Fibroblast of villous mesenchyme (primary cell): Measurements from ENCODE around the gene PPARA. TPM values are rescaled to one million over a fixed set of nuclear protein-coding genes. Genes with fewer than 3 reads are reported as not detected.
"Not testable (repeated sequence)": the region's sequence is repeated elsewhere in the genome, so short reads cannot be mapped to it uniquely, and the experiment has no call there.

Experiments used
- DNase-seq: peaks from one replicate; pipeline ENCODE4 v3.0.0-alpha.2; 2010; ENCODE audit warnings: low read depth
- H3K4me3 ChIP-seq: 2 replicates; pipeline ENCODE4 v1.5.1; 2011; ENCODE audit warnings: low read depth, mild to moderate bottlenecking, low read length
- CTCF ChIP-seq: IDR thresholded peaks from 2 replicates; pipeline ENCODE4 v1.5.1; 2012; ENCODE audit warnings: low read depth, mild to moderate bottlenecking, low read length; ENCODE audit not compliant: insufficient read depth
- total RNA-seq: library from RNA; depleted of rRNA; stranded (reverse); fragments of >200 nt; gene quantifications from 2 replicates; pipeline ENCODE4 v1.2.3, GENCODE V29; 2012

The PPARA gene
- total RNA-seq, 1 donor = 14.2 TPM

- H3K4me3 ChIP-seq = no peak overlapping the region
- no peak for DNase-seq
- TF ChIP-seq CTCF = no peak
Observed at GRCh38 chr22:46127556-46127955, 22.8 kb upstream of the PPARA start.

DNA sequence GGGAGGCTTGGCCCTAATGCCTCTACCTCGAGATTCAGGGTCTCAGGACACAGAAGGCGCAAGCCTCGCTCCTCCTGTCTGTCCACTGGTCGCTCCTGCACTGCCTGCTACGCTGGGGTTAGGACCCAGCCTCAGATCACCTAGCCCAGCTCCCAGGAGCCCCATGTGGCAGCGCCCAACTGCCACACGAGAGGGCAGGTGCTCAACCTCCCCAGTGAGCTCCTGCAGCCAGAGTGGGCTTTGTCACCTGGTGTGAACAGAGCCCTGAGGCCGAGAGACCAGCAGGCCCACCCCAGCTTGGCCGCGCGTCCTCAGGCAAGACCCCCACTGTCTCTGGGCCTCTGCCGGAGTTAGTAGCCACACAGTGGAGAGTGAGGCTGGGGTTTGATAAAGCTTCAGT is 21.7 kb upstream of the PPARA start:
- no peak overlapping the region for H3K4me3 ChIP-seq
- TF ChIP-seq CTCF = no peak
- no peak for DNase-seq

GRCh38 chr22:46129390-46130041 is 20.8 kb upstream of the PPARA start:
- no peak for DNase-seq
- H3K4me3 ChIP-seq = no peak overlapping the region
- TF ChIP-seq CTCF = no peak

DNA sequence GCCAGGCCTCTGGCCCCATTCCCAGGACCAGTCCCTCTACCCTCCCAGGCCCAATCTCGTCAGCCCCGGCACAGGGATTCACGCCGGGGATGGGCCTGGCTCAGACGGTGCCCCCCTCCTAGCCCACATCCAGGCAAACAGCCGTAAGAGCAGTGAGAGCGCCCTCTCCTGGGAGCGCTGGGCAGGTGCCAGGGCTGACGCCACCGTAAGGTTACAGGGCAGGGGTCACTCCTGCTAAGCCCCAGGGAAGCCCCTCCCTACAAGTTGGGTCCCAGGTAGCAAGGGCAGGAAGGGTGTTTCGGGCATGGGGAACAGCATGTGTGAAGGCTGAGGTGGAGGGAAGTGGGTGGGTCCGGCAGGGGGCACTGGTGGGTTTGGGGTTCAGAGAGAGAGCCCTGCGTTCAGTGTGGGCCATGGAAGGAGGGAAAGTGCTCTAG is 19.2 kb upstream of the PPARA start:
- DNase-seq = no peak
- peak; percentile 23 for TF ChIP-seq CTCF
- H3K4me3 ChIP-seq = no peak overlapping the region

GRCh38 chr22:46132193-46132829 is 18.0 kb upstream of the PPARA start:
- not testable (repeated sequence) for DNase-seq, H3K4me3 ChIP-seq

GRCh38 chr22:46132830-46133587 is 17.3 kb upstream of the PPARA start:
- no peak for TF ChIP-seq CTCF
- no peak for DNase-seq
- no peak overlapping the region for H3K4me3 ChIP-seq

GRCh38 chr22:46133588-46133855 is 16.8 kb upstream of the PPARA start:
- TF ChIP-seq CTCF = no peak
- no peak overlapping the region for H3K4me3 ChIP-seq
- DNase-seq = no peak
